ENCODE results near the gene PODN. TPM values are rescaled to one million over a fixed set of nuclear protein-coding genes. Genes with fewer than 3 reads are reported as not detected.
A peak's percentile ranks its signal among the peaks of the same experiment; 100 is the strongest.

Gene PODN
- total and polyA plus RNA-seq, 2 of the 4 experiments (the other 2 are of a cell fraction): 0.54 to 6.2 TPM

DNA sequence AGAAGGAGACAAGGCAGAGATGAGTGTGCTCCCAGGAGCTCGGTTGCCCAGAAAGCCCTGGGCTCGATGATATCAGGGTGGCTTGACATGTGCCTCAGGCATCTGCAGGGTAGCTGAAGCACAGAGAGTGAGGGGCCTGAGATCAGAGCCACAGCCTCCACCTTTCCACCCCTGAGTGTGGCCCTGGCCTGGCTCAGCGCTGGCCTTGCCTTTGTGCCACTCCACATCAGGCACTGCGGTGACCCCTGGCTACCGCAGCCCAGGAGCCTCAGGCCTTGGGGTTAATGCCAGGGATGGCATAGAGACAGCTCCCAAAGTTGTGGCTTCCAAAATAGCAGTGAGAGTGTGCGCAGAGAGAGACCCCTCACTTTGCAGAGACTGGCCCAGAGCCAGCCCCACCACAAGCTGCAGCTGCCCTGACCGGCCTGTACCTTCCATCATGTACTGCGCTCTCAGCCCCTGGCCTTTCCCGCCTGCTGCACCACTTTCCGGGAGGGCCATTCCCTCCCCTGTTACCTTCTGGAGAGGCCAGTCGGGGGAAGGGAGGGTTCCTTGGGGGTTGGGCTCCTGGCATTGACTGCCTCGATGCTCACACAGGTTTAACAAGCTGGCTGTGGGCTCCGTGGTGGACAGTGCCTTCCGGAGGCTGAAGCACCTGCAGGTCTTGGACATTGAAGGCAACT is 19.5 kb downstream of the PODN start:
- no peak overlapping the region for H2BK15ac ChIP-seq (ENCODE audit: low read depth, low read length)
- no peak overlapping the region for H3K56ac ChIP-seq (ENCODE audit: extremely low read depth, insufficient read depth, low read length)
- in situ Hi-C loops (cut with MboI; ENCODE audit: low sequenced_read_pairs): no loop called here
- no peak for ATAC-seq (ENCODE audit: low read depth)
- H3K23ac ChIP-seq (ENCODE audit: low read depth, low read length): no peak overlapping the region
- CTCF ChIA-PET: no interaction called here
- peak overlapping the region; percentile 48 for H2AK9ac ChIP-seq (replicated peaks; ENCODE audit: low read depth, low read length, poor library complexity)
- no peak overlapping the region for H3K27ac ChIP-seq (ENCODE audit: insufficient read depth, low read length)
- H2BK20ac ChIP-seq (ENCODE audit: low read depth, low read length): no peak overlapping the region
- DNase-seq: no peak
- H3K9me1 ChIP-seq (ENCODE audit: insufficient read depth, low read length): no peaks in the 10 kb centered on the region; the same call in 1 of the 2 replicates
- intact Hi-C loops (cut with micrococcal nuclease): no loop called here
- H2BK120ac ChIP-seq (ENCODE audit: low read depth, low read length): no peak overlapping the region
- H3K18ac ChIP-seq (ENCODE audit: low read depth, low read length): no peak overlapping the region
- H3K79me1 ChIP-seq (ENCODE audit: low read depth in 1 of 2, low read length in 2 of 2): no peaks in the 10 kb centered on the region
- no peak overlapping the region for H3K4me2 ChIP-seq (ENCODE audit: low read depth, low read length)
- no peak overlapping the region for H3K4me3 ChIP-seq (ENCODE audit: insufficient read depth, low read depth, low read length)
- dilution Hi-C loops (cut with HindIII; ENCODE audit: low sequenced_read_pairs, unreplicated experiment): no loop called here
- H2AK5ac ChIP-seq (ENCODE audit: low read depth, low read length): no peak overlapping the region; the same call in 1 of the 2 replicates
- TF ChIP-seq POLR2A (IDR thresholded peaks at IDR 0.05; ENCODE audit: low read depth, low read length) (no peak), ELK1 (IDR thresholded peaks at IDR 0.05; ENCODE audit: borderline replicate concordance, low read depth, low read length) (no peak), MAFK (IDR thresholded peaks at IDR 0.05; ENCODE audit: low read depth, low read length) (no peak), RCOR1 (IDR thresholded peaks at IDR 0.05; ENCODE audit: insufficient replicate concordance, low read length) (no peak), BHLHE40 (IDR thresholded peaks at IDR 0.05; ENCODE audit: low read depth, low read length) (no peak), CEBPB (IDR thresholded peaks at IDR 0.05; ENCODE audit: low read depth, low read length) (no peak), RFX5 (IDR thresholded peaks at IDR 0.05; ENCODE audit: low read depth, low read length) (no peak), NFE2L2 (IDR thresholded peaks at IDR 0.05; ENCODE audit: low read depth, low read length) (no peak), USF2 (IDR thresholded peaks at IDR 0.05; ENCODE audit: low read depth, low read length) (no peak), SMC3 (IDR thresholded peaks at IDR 0.05; ENCODE audit: low read depth, low read length) (no peak), RAD21 (IDR thresholded peaks at IDR 0.05; ENCODE audit: low read length) (no peak), FOS (IDR thresholded peaks at IDR 0.05; ENCODE audit: low read depth, low read length) (no peak), CHD1 (IDR thresholded peaks at IDR 0.05; ENCODE audit: low read depth, low read length) (no peak), MAZ (IDR thresholded peaks at IDR 0.05; ENCODE audit: borderline replicate concordance, low read depth, low read length) (no peak)
- TF ChIP-seq, protein P1, sequence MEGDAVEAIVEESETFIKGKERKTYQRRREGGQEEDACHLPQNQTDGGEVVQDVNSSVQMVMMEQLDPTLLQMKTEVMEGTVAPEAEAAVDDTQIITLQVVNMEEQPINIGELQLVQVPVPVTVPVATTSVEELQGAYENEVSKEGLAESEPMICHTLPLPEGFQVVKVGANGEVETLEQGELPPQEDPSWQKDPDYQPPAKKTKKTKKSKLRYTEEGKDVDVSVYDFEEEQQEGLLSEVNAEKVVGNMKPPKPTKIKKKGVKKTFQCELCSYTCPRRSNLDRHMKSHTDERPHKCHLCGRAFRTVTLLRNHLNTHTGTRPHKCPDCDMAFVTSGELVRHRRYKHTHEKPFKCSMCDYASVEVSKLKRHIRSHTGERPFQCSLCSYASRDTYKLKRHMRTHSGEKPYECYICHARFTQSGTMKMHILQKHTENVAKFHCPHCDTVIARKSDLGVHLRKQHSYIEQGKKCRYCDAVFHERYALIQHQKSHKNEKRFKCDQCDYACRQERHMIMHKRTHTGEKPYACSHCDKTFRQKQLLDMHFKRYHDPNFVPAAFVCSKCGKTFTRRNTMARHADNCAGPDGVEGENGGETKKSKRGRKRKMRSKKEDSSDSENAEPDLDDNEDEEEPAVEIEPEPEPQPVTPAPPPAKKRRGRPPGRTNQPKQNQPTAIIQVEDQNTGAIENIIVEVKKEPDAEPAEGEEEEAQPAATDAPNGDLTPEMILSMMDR (conservative IDR thresholded peaks at IDR 0.05; ENCODE audit: low read depth, low read length): no peak
- WGBS, 2 experiments (ENCODE audit: extremely low coverage in 2 of 2, insufficient read length in 1 of 2): 79% methylated on average over 7 of the region's 14 CpGs; no CpG with 5 or more reads in 1 of the 2 experiments
- peaks cover 35% of the 10 kb centered on the region for H3K36me3 ChIP-seq (ENCODE audit: control insufficient read depth, insufficient read depth, low read length)
- no peaks in the 10 kb centered on the region for H3K27me3 ChIP-seq (ENCODE audit: control insufficient read depth, insufficient read depth, low read length)
- no peak overlapping the region for H2BK5ac ChIP-seq (ENCODE audit: low read depth, low read length, poor library complexity, severe bottlenecking)
- no peak overlapping the region for H4K8ac ChIP-seq (ENCODE audit: low read depth in 2 of 2, low read length in 2 of 2)
- peaks cover 3% of the 10 kb centered on the region; the same call in 1 of the 2 replicates for H3K4me1 ChIP-seq (ENCODE audit: control insufficient read depth, insufficient read depth, low read length)
- H3K14ac ChIP-seq (replicated peaks; ENCODE audit: low read depth, low read length): no peak overlapping the region
- no peak overlapping the region for H4K91ac ChIP-seq (ENCODE audit: insufficient read depth, low read depth, low read length)
- H3K4ac ChIP-seq (ENCODE audit: low read depth, low read length): no peak overlapping the region
- no peaks in the 10 kb centered on the region for H4K20me1 ChIP-seq (ENCODE audit: insufficient read depth, low read length)
- H3K9ac ChIP-seq (ENCODE audit: low read depth, low read length): no peak overlapping the region
- no peak overlapping the region for H4K5ac ChIP-seq (ENCODE audit: low read depth, low read length)
- H2AFZ ChIP-seq (replicated peaks; ENCODE audit: low read length, poor library complexity): peak overlapping the region; percentile 26
- H3K9me3 ChIP-seq (ENCODE audit: control insufficient read depth, insufficient read depth, low read length): no peaks in the 10 kb centered on the region
- POLR2A ChIA-PET (ENCODE audit: unreplicated experiment): no interaction called here
- BruUV-seq (replicated peaks): no TSS peak
